Progenitor cell of endocrine pancreas (in vitro differentiated cells): ENCODE results near the gene RNASET2. TPM values are rescaled to one million over a fixed set of nuclear protein-coding genes. Genes with fewer than 3 reads are reported as not detected.
"Not testable (repeated sequence)": the region's sequence is repeated elsewhere in the genome, so short reads cannot be mapped to it uniquely, and the experiment has no call there.

Source experiments
- DNase-seq: peaks from one replicate; pipeline ENCODE4 v3.0.0; 2021; ENCODE audit warnings: low spot score; ENCODE audit not compliant: unreplicated experiment
- H3K27ac Mint-ChIP-seq: 2 replicates; pipeline ENCODE4 v1.8.0; 2021; ENCODE audit warnings: mild to moderate bottlenecking, moderate library complexity, mixed read lengths
- H3K27me3 Mint-ChIP-seq: 2 replicates; pipeline ENCODE4 v1.8.0; 2021; ENCODE audit warnings: mixed read lengths
- H3K36me3 Mint-ChIP-seq: 2 replicates; pipeline ENCODE4 v1.8.0; 2022; ENCODE audit warnings: mixed read lengths; ENCODE audit not compliant: insufficient read depth
- H3K4me1 Mint-ChIP-seq: 2 replicates; pipeline ENCODE4 v1.8.0; 2021; ENCODE audit warnings: low read depth, mixed read lengths
- H3K4me3 Mint-ChIP-seq: 2 replicates; pipeline ENCODE4 v1.8.0; 2021; ENCODE audit warnings: low read depth, mild to moderate bottlenecking, moderate library complexity, mixed read lengths
- H3K9me3 Mint-ChIP-seq: 2 replicates; pipeline ENCODE4 v1.8.0; 2021; ENCODE audit warnings: low read depth, mixed read lengths
- total RNA-seq: library from RNA; stranded (reverse); gene quantifications from 2 replicates; pipeline ENCODE4 v1.2.1, GENCODE V29; 2021
- TF ChIP-seq, protein P1 (sequence below): fragments of 200-600 bp; sonication (generic); IDR thresholded peaks from one replicate; pipeline ENCODE4 v1.5.0; 2021; ENCODE audit warnings: antibody characterized with exemption, mild to moderate bottlenecking; ENCODE audit not compliant: unreplicated experiment

Gene RNASET2
- total RNA-seq, 1 donor from 2014 or later: 27.9 TPM

DNA sequence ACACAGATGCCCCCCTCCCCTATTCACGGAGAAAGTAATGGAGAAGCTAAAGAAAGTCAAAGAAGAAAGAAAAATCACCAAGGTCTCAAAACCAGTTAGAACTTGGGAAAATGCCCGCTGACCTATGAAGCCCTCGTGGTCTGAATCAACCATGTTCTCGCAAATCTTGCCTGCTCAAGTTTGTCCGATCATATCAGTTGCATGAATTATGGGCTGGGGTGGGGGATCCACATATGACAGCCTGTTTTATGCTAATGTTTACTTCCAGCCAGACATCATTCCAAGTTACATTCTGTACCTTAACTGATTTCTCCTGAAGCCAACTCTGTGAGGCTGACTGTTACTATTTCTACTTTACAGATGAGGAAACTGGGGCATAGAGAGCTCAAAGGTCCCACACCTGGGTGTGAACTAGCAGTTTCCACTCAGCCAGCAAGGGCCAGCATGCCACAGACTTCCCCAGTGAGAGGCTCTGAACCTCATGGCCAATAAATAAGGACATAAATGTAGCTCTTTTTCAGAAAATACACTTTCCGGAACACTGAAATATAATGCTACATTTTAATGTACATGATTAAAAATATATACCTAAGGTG, 2.1 kb downstream of the RNASET2 start:
- Mint-ChIP-seq H3K36me3 (peaks cover 14% of the 10 kb centered on the region), H3K4me1 (peaks cover 7% of the 10 kb centered on the region), H3K27me3 (peaks cover 16% of the 10 kb centered on the region), H3K9me3 (no peaks in the 10 kb centered on the region), H3K27ac (no peak overlapping the region), H3K4me3 (peak overlapping the region; percentile 53)
- TF ChIP-seq, protein P1, sequence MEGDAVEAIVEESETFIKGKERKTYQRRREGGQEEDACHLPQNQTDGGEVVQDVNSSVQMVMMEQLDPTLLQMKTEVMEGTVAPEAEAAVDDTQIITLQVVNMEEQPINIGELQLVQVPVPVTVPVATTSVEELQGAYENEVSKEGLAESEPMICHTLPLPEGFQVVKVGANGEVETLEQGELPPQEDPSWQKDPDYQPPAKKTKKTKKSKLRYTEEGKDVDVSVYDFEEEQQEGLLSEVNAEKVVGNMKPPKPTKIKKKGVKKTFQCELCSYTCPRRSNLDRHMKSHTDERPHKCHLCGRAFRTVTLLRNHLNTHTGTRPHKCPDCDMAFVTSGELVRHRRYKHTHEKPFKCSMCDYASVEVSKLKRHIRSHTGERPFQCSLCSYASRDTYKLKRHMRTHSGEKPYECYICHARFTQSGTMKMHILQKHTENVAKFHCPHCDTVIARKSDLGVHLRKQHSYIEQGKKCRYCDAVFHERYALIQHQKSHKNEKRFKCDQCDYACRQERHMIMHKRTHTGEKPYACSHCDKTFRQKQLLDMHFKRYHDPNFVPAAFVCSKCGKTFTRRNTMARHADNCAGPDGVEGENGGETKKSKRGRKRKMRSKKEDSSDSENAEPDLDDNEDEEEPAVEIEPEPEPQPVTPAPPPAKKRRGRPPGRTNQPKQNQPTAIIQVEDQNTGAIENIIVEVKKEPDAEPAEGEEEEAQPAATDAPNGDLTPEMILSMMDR: no peak
- DNase-seq: no peak

GRCh38 chr6:166952567-166953486, 3.5 kb downstream of the RNASET2 start:
- Mint-ChIP-seq H3K36me3 (peaks cover 14% of the 10 kb centered on the region), H3K4me1 (peaks cover 7% of the 10 kb centered on the region), H3K4me3 (no peak overlapping the region), H3K27me3 (peaks cover 3% of the 10 kb centered on the region), H3K27ac (no peak overlapping the region), H3K9me3 (no peaks in the 10 kb centered on the region)
- no peak for DNase-seq
- TF ChIP-seq, protein P1: no peak

DNA sequence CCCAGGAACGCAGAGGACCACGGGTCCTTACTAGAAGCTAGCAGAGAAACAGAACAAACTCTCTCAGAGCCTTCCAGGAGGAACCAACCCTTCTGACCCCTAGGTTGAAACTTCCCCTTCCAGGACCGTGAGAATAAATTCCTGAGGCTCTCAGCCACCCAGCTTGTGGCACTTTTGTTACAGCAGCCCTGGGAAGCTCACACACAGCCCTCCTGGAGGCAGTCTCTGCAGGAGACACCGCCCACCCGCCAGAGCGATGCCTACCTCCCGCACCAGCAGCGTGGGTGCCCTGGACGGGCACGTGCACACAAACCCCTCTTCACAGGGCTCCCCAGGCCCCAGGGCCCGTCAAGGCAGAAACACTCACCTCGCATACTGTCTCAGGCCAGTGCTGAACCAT, 4.2 kb downstream of the RNASET2 start:
- DNase-seq: no peak
- TF ChIP-seq, protein P1: no peak
- Mint-ChIP-seq H3K9me3 (no peaks in the 10 kb centered on the region), H3K27ac (no peak overlapping the region), H3K4me3 (no peak overlapping the region), H3K36me3 (peaks cover 16% of the 10 kb centered on the region), H3K27me3 (peaks cover 2% of the 10 kb centered on the region), H3K4me1 (peaks cover 5% of the 10 kb centered on the region)

GRCh38 chr6:166951670-166952060, 4.7 kb downstream of the RNASET2 start:
- TF ChIP-seq, protein P1: no peak
- Mint-ChIP-seq H3K9me3 (no peaks in the 10 kb centered on the region), H3K4me3 (no peak overlapping the region), H3K36me3 (peaks cover 16% of the 10 kb centered on the region), H3K27ac (no peak overlapping the region), H3K27me3 (peaks cover 2% of the 10 kb centered on the region), H3K4me1 (peaks cover 5% of the 10 kb centered on the region)
- DNase-seq: no peak

GRCh38 chr6:166950892-166951669, 5.3 kb downstream of the RNASET2 start:
- H3K9me3 Mint-ChIP-seq, H3K4me3 Mint-ChIP-seq, H3K27me3 Mint-ChIP-seq, H3K27ac Mint-ChIP-seq, H3K4me1 Mint-ChIP-seq: not testable (repeated sequence)
- peak; percentile 38 for DNase-seq
- TF ChIP-seq, protein P1: peak; percentile 73
- peaks cover 20% of the 10 kb centered on the region for H3K36me3 Mint-ChIP-seq
